Right lobe of liver (tissue), 4 donors: ENCODE results near the gene PACRG.

Experiments used
- CTCF ChIP-seq, 4 donors: fragments of 200-600 bp in 3 of 4; fragments of 450-650 bp in 1 of 4; IDR thresholded peaks; one replicate each; pipeline versions ENCODE4 v1.5.1 to v1.8.0; 2016 to 2022; ENCODE audit warnings: antibody characterized with exemption in 4 of 4, mild to moderate bottlenecking in 2 of 4
- POLR2A ChIP-seq: fragments of 450-650 bp; IDR thresholded peaks from one replicate; pipeline ENCODE4 v1.6.1; 2017; ENCODE audit warnings: antibody characterized with exemption, mild to moderate bottlenecking
- donor health status: DM: no; HTN: no; CAD: no.
- donor health status: DM: no; HTN: no; CAD: no.
- donor health status: DM: no; HTN: yes; CAD: no.

GRCh38 chr6:163159689-163160088, 431.9 kb downstream of the PACRG start:
- TF ChIP-seq CTCF (IDR thresholded peaks at IDR 0.05), result no peak
- TF ChIP-seq POLR2A, result no peak
